HEK293 (cell line): ENCODE measurements around the gene DDX55.

ENCODE experiments used
- CTCF ChIA-PET: fragments of 350-600 bp; formaldehyde crosslinking; extraction: SDS; loops from one replicate; lab custom pipeline; 2021; ENCODE audit warnings: antibody characterized with exemption; lab: Yijun Ruan, JAX
- POLR2A ChIA-PET: fragments of 300-600 bp; formaldehyde crosslinking; extraction: SDS; loops from one replicate; lab custom pipeline; 2020; ENCODE audit warnings: antibody characterized with exemption, inconsistent platforms; lab: Yijun Ruan, JAX
- H3K27ac ChIP-seq: fragments of 200-500 bp; sonication (Bioruptor generic); 2 replicates; pipeline ENCODE4 v1.5.1; 2014; ENCODE audit warnings: low read depth, low read length, control low read depth, inconsistent platforms; ENCODE audit errors: extremely low read depth
- H3K36me3 ChIP-seq, 2 experiments: fragments of 200-500 bp in 1 of 2; sonication (Bioruptor generic) in 1 of 2; 1 replicate in 1 of 2; 2 replicates in 1 of 2; pipeline ENCODE4 v1.5.1; 2014 to 2017; ENCODE audit warnings: inconsistent platforms in 2 of 2, low read length in 2 of 2; ENCODE audit not compliant: control insufficient read depth in 2 of 2, insufficient read depth in 1 of 2
- H3K4me1 ChIP-seq: fragments of 200-500 bp; sonication (Bioruptor generic); 2 replicates; pipeline ENCODE4 v1.5.1; 2014; ENCODE audit warnings: mild to moderate bottlenecking, low read length, inconsistent platforms; ENCODE audit not compliant: control insufficient read depth, insufficient read depth
- H3K4me3 ChIP-seq: 2 replicates; pipeline ENCODE4 v1.5.1; 2011; ENCODE audit warnings: low read depth, mild to moderate bottlenecking, control low read depth, low read length, moderate library complexity
- H3K9me3 ChIP-seq: fragments of 200-500 bp; sonication (Bioruptor generic); 2 replicates; pipeline ENCODE4 v1.5.1; 2014; ENCODE audit warnings: low read depth, low read length, inconsistent platforms; ENCODE audit not compliant: control insufficient read depth, insufficient read depth
- GLI4 ChIP-seq: fragments of 450-650 bp; formaldehyde crosslinking; IDR thresholded peaks from 2 replicates; pipeline ENCODE4 v1.5.1; 2016; ENCODE audit warnings: missing biosample characterization, missing genetic modification characterization
- KLF10 ChIP-seq: fragments of 450-650 bp; IDR thresholded peaks from 2 replicates; pipeline ENCODE4 v1.5.1; 2018; ENCODE audit warnings: missing biosample characterization, mild to moderate bottlenecking, missing genetic modification characterization
- YY1 ChIP-seq: fragments of 450-650 bp; formaldehyde crosslinking; IDR thresholded peaks from 2 replicates; pipeline ENCODE4 v1.5.1; 2018; ENCODE audit warnings: missing biosample characterization, missing genetic modification characterization
- YY2 ChIP-seq: fragments of 450-650 bp; formaldehyde crosslinking; IDR thresholded peaks from 2 replicates; pipeline ENCODE4 v1.5.1; 2016; ENCODE audit warnings: missing biosample characterization, missing genetic modification characterization
- ZBTB17 ChIP-seq: fragments of 450-650 bp; formaldehyde crosslinking; IDR thresholded peaks from 2 replicates; pipeline ENCODE4 v1.5.1; 2016; ENCODE audit warnings: missing biosample characterization, missing genetic modification characterization
- ZNF169 ChIP-seq: fragments of 450-650 bp; formaldehyde crosslinking; IDR thresholded peaks from 2 replicates; pipeline ENCODE4 v1.5.1; 2016; ENCODE audit warnings: missing biosample characterization, missing genetic modification characterization
- ZNF175 ChIP-seq: fragments of 450-650 bp; formaldehyde crosslinking; IDR thresholded peaks from 2 replicates; pipeline ENCODE4 v1.5.1; 2016; ENCODE audit warnings: missing biosample characterization, missing genetic modification characterization
- ZNF223 ChIP-seq: fragments of 450-650 bp; formaldehyde crosslinking; IDR thresholded peaks from 2 replicates; pipeline ENCODE4 v1.5.1; 2016; ENCODE audit warnings: missing biosample characterization, missing genetic modification characterization
- ZNF248 ChIP-seq: fragments of 450-650 bp; formaldehyde crosslinking; IDR thresholded peaks from 2 replicates; pipeline ENCODE4 v1.5.1; 2017; ENCODE audit warnings: missing biosample characterization, missing genetic modification characterization
- ZNF280D ChIP-seq: fragments of 450-650 bp; formaldehyde crosslinking; IDR thresholded peaks from 2 replicates; pipeline ENCODE4 v1.5.1; 2016; ENCODE audit warnings: missing biosample characterization, missing genetic modification characterization
- ZNF324 ChIP-seq: fragments of 450-650 bp; formaldehyde crosslinking; IDR thresholded peaks from 2 replicates; pipeline ENCODE4 v1.5.1; 2016; ENCODE audit warnings: missing biosample characterization, missing genetic modification characterization
- ZNF366 ChIP-seq: fragments of 450-650 bp; formaldehyde crosslinking; conservative IDR thresholded peaks from 2 replicates; pipeline ENCODE4 v1.5.1; 2016; ENCODE audit warnings: missing biosample characterization, missing genetic modification characterization
- ZNF391 ChIP-seq: fragments of 450-650 bp; formaldehyde crosslinking; IDR thresholded peaks from 2 replicates; pipeline ENCODE4 v1.5.1; 2016; ENCODE audit warnings: low read depth, missing biosample characterization, missing genetic modification characterization, borderline replicate concordance
- ZNF398 ChIP-seq: fragments of 450-650 bp; formaldehyde crosslinking; IDR thresholded peaks from 2 replicates; pipeline ENCODE4 v1.5.1; 2017; ENCODE audit warnings: missing biosample characterization, missing genetic modification characterization
- ZNF473 ChIP-seq: fragments of 450-650 bp; formaldehyde crosslinking; IDR thresholded peaks from 2 replicates; pipeline ENCODE4 v1.5.1; 2017; ENCODE audit warnings: missing biosample characterization, missing genetic modification characterization
- ZNF529 ChIP-seq: fragments of 450-650 bp; formaldehyde crosslinking; IDR thresholded peaks from 2 replicates; pipeline ENCODE4 v1.5.1; 2017; ENCODE audit warnings: missing genetic modification characterization, missing biosample characterization; ENCODE audit not compliant: insufficient replicate concordance
- ZNF549 ChIP-seq: fragments of 450-650 bp; IDR thresholded peaks from 2 replicates; pipeline ENCODE4 v1.5.1; 2018; ENCODE audit warnings: missing biosample characterization, missing genetic modification characterization, mild to moderate bottlenecking, inconsistent platforms, moderate library complexity
- ZNF639 ChIP-seq: fragments of 450-650 bp; formaldehyde crosslinking; IDR thresholded peaks from 2 replicates; pipeline ENCODE4 v1.5.1; 2016; ENCODE audit warnings: missing biosample characterization, missing genetic modification characterization
- ZNF654 ChIP-seq: fragments of 450-650 bp; formaldehyde crosslinking; IDR thresholded peaks from 2 replicates; pipeline ENCODE4 v1.5.1; 2016; ENCODE audit warnings: low read depth, missing biosample characterization, missing genetic modification characterization
- ZNF664 ChIP-seq: fragments of 450-650 bp; formaldehyde crosslinking; IDR thresholded peaks from 2 replicates; pipeline ENCODE4 v1.5.1; 2016; ENCODE audit warnings: missing biosample characterization, missing genetic modification characterization
- ZNF707 ChIP-seq: fragments of 450-650 bp; formaldehyde crosslinking; IDR thresholded peaks from 2 replicates; pipeline ENCODE4 v1.5.1; 2016; ENCODE audit warnings: missing biosample characterization, missing genetic modification characterization
- ZNF791 ChIP-seq: fragments of 450-650 bp; formaldehyde crosslinking; IDR thresholded peaks from 2 replicates; pipeline ENCODE4 v1.5.1; 2016; ENCODE audit warnings: missing biosample characterization, missing genetic modification characterization
- ZNF792 ChIP-seq: fragments of 450-650 bp; formaldehyde crosslinking; IDR thresholded peaks from 2 replicates; pipeline ENCODE4 v1.5.1; 2016; ENCODE audit warnings: missing biosample characterization, missing genetic modification characterization
- ZNF843 ChIP-seq: fragments of 450-650 bp; formaldehyde crosslinking; IDR thresholded peaks from 2 replicates; pipeline ENCODE4 v1.5.1; 2016; ENCODE audit warnings: missing biosample characterization, missing genetic modification characterization
- ZSCAN4 ChIP-seq: fragments of 450-650 bp; formaldehyde crosslinking; IDR thresholded peaks from 2 replicates; pipeline ENCODE4 v1.5.1; 2017; ENCODE audit warnings: missing biosample characterization, missing genetic modification characterization

The DDX55 gene

GRCh38 chr12:123645878-123646277 lies 44.0 kb downstream of the DDX55 start (continued):
- TF ChIP-seq ZNF280D, result no peak
- TF ChIP-seq ZNF654 (tag by site-specific recombination), result no peak
- no peak for TF ChIP-seq ZBTB17 (tag by site-specific recombination)
- no peak for TF ChIP-seq YY2 (tag by site-specific recombination)
- TF ChIP-seq YY1 (tag by site-specific recombination), result no peak
- no peak for TF ChIP-seq ZNF473

- Histone ChIP-seq H3K27ac (no peak overlapping the region), H3K36me3 (peaks cover 70 to 86% of the 10 kb centered on the region in 2 experiments), H3K9me3 (no peaks in the 10 kb centered on the region), H3K4me3 (no peak overlapping the region), H3K4me1 (no peaks in the 10 kb centered on the region)
- ChIA-PET POLR2A (no interaction called here), CTCF (no interaction called here)
- TF ChIP-seq ZNF791 (tag by site-specific recombination) (no peak), ZSCAN4 (tag by site-specific recombination) (no peak), ZNF324 (no peak), ZNF175 (tag by site-specific recombination) (no peak), ZNF366 (tag by site-specific recombination) (no peak), ZNF223 (tag by site-specific recombination) (no peak), KLF10 (tag by site-specific recombination) (no peak), ZNF549 (tag by site-specific recombination) (no peak), ZNF664 (no peak), ZNF639 (tag by site-specific recombination) (no peak), ZNF707 (tag by site-specific recombination) (no peak), ZNF843 (tag by site-specific recombination) (no peak), ZNF792 (tag by site-specific recombination) (no peak), GLI4 (tag by site-specific recombination) (no peak), ZNF391 (tag by site-specific recombination) (no peak)
These were observed 46.5 kb downstream of the DDX55 start for GRCh38 chr12:123648401-123648800.

- H3K36me3 ChIP-seq, result peaks cover 67 to 88% of the 10 kb centered on the region in 2 experiments
- no peak overlapping the region for H3K4me3 ChIP-seq
- POLR2A ChIA-PET, result no interaction called here
- CTCF ChIA-PET, result no interaction called here
- no peak overlapping the region for H3K27ac ChIP-seq
- no peaks in the 10 kb centered on the region for H3K4me1 ChIP-seq
- H3K9me3 ChIP-seq, result no peaks in the 10 kb centered on the region
- TF ChIP-seq ZSCAN4 (tag by site-specific recombination) (peak; percentile 96), ZNF398 (tag by site-specific recombination) (0 out of 2 replicates have a peak, but pooled peaks have one; percentile 7), ZNF169 (no peak), ZNF248 (tag by site-specific recombination) (no peak), ZNF529 (tag by site-specific recombination) (no peak)
These were observed 52.3 kb downstream of the DDX55 start for GRCh38 chr12:123654129-123654701.
